ENCODE results near the gene CTBP1. TPM values are rescaled to one million over a fixed set of nuclear protein-coding genes. Genes with fewer than 3 reads are reported as not detected.
"Not testable (repeated sequence)": the region's sequence is repeated elsewhere in the genome, so short reads cannot be mapped to it uniquely, and the experiment has no call there.

The CTBP1 gene
- total RNA-seq, 3 donors from 2014 or later: 130 to 159 (median 133) TPM

DNA sequence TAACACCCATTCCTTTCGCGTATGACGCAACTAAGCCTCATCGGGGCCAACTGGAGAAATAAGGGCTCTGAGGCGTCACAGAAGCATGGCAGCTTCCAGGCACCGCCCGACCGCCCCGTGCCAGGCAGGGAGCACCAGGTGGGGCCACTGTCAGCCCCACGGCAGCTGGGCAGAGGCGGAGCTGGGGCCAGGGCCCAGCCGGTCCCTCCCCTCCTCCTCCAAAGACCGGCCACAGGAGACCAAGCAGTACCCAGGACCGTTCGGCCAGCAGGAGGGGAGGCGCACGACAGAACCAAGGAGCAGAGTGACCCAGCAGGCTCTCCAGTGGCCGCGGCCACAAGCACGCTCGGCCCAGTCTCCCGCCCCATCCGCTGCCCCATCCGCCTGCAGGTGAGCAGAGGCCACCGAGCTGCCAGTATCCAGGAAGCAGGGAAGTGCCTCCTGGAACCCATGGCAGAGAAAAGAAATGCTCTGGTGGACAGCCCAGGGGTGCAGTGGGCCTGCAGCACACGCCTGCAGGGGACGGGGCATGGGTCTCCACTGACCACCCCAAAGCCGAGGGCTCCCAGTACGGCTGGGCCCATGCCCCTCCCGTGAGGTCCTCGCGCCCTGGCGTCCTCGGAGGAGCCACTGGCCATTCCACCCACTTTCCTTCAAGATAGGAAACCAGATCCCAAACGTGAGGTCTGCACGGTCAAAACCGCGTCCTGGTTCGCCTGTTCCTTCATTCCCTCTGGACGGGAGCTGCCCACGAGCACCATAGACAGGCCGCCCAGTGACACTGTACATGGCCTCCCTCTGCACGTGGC, 9.6 kb downstream of the CTBP1 start:
- no peaks in the 10 kb centered on the region for H3K27me3 ChIP-seq
- intact Hi-C loops (cut with DNase I; ENCODE audit: low total_unique reads): no loop called here
- no peak overlapping the region for H3K4me3 ChIP-seq
- DNase-seq (ENCODE audit: low spot score in 2 of 2): no peak
- H3K36me3 ChIP-seq: peaks cover 4% of the 10 kb centered on the region
- TF ChIP-seq, protein P1, sequence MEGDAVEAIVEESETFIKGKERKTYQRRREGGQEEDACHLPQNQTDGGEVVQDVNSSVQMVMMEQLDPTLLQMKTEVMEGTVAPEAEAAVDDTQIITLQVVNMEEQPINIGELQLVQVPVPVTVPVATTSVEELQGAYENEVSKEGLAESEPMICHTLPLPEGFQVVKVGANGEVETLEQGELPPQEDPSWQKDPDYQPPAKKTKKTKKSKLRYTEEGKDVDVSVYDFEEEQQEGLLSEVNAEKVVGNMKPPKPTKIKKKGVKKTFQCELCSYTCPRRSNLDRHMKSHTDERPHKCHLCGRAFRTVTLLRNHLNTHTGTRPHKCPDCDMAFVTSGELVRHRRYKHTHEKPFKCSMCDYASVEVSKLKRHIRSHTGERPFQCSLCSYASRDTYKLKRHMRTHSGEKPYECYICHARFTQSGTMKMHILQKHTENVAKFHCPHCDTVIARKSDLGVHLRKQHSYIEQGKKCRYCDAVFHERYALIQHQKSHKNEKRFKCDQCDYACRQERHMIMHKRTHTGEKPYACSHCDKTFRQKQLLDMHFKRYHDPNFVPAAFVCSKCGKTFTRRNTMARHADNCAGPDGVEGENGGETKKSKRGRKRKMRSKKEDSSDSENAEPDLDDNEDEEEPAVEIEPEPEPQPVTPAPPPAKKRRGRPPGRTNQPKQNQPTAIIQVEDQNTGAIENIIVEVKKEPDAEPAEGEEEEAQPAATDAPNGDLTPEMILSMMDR (IDR thresholded peaks at IDR 0.05): no peak
- TF ChIP-seq POLR2A (IDR thresholded peaks at IDR 0.05): no peak
- TF ChIP-seq POLR2AphosphoS5 (IDR thresholded peaks at IDR 0.05): no peak
- peak overlapping the region in 1 of 2 donors; percentile 14 for H3K27ac ChIP-seq
- no peaks in the 10 kb centered on the region for H3K9me3 ChIP-seq
- H3K4me1 ChIP-seq: peaks cover 0 to 4% of the 10 kb centered on the region in 2 donors

DNA sequence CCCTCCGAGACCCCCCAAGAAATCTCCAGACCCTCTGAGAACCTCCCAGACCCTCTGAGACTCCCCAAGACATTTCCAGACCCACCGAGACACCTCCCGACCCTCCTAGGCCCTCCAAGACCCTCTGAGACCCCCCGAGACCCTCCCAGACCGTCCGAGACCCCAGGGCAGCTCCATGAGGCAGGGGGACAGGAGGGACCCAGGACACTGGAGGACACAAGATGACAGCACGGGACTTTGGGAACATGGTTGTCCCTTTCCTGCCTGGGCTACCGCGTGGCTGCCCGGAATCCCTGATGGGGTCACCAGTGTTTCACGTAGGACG, 10.3 kb downstream of the CTBP1 start:
- no peak for DNase-seq (ENCODE audit: low spot score in 2 of 2)
- H3K27me3 ChIP-seq: no peaks in the 10 kb centered on the region
- intact Hi-C loops (cut with DNase I; ENCODE audit: low total_unique reads): no loop called here
- no peak overlapping the region for H3K4me3 ChIP-seq
- H3K36me3 ChIP-seq: peaks cover 4% of the 10 kb centered on the region
- H3K4me1 ChIP-seq: peaks cover 0 to 10% of the 10 kb centered on the region in 2 donors
- H3K9me3 ChIP-seq: no peaks in the 10 kb centered on the region
- no peak overlapping the region for H3K27ac ChIP-seq
- no peak for TF ChIP-seq POLR2A (IDR thresholded peaks at IDR 0.05)
- TF ChIP-seq POLR2AphosphoS5 (IDR thresholded peaks at IDR 0.05): no peak
- TF ChIP-seq, protein P1 (IDR thresholded peaks at IDR 0.05): no peak

DNA sequence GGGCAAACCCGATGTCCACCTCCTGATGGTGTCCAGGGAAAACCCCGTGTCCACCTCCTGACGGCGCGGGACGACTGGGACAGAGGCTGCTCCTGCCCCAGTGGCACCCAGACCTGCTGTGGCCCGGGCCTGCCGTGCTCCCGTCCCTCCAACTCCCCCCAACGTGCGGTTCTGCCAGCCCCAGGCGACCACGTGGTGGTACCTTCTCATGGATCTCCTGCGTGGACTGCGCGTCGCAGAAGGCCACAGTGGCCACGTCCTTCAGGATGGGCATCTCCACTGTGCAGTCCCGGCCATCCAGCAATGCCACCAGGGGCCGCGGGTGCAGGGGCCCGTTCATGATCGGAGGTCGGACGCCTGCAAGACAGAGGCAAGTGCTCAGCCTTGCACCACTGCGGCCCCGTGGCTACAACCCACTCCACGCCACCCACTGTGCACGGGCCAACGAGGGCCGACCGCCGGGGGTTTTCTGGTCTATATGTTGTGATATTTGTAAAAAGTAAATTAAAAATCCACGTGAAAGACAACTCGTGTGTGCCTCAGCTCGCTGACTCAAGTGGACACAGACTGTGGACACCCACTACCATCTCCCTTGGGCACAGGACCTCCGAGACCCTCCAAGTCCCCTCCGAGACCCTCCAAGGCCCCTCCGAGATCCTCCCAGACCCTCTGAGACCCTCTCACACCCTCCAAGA, 10.8 kb downstream of the CTBP1 start:
- intact Hi-C loops (cut with DNase I; ENCODE audit: low total_unique reads): no loop called here
- H3K27me3 ChIP-seq: no peaks in the 10 kb centered on the region
- H3K4me3 ChIP-seq: no peak overlapping the region
- no peaks in the 10 kb centered on the region for H3K9me3 ChIP-seq
- peaks cover 4% of the 10 kb centered on the region for H3K36me3 ChIP-seq
- no peak overlapping the region for H3K27ac ChIP-seq
- DNase-seq (ENCODE audit: low spot score in 2 of 2): no peak
- peaks cover 0 to 10% of the 10 kb centered on the region in 2 donors for H3K4me1 ChIP-seq
- no peak for TF ChIP-seq POLR2AphosphoS5 (IDR thresholded peaks at IDR 0.05)
- no peak for TF ChIP-seq POLR2A (IDR thresholded peaks at IDR 0.05)
- TF ChIP-seq, protein P1 (IDR thresholded peaks at IDR 0.05): no peak

DNA sequence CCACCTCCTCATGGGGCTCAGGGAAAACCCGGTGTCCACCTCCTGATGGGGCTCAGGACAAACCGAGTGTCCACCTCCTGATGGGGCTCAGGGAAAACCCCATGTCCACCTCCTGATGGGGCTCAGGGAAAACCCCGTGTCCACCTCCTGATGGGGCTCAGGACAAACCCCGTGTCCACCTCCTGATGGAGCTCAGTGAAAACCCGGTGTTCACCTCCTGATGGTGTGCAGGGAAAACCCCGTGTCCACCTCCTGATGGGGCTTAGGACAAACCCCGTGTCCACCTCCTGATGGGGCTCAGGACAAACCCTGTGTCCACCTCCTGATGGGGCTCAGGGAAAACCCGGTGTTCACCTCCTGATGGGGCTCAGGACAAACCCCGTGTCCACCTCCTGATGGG, 11.7 kb downstream of the CTBP1 start:
- DNase-seq (ENCODE audit: low spot score in 2 of 2); H3K36me3 ChIP-seq; intact Hi-C loops (cut with DNase I; ENCODE audit: low total_unique reads); H3K9me3 ChIP-seq; H3K4me1 ChIP-seq; H3K27ac ChIP-seq; H3K27me3 ChIP-seq; H3K4me3 ChIP-seq: not testable (repeated sequence)

DNA sequence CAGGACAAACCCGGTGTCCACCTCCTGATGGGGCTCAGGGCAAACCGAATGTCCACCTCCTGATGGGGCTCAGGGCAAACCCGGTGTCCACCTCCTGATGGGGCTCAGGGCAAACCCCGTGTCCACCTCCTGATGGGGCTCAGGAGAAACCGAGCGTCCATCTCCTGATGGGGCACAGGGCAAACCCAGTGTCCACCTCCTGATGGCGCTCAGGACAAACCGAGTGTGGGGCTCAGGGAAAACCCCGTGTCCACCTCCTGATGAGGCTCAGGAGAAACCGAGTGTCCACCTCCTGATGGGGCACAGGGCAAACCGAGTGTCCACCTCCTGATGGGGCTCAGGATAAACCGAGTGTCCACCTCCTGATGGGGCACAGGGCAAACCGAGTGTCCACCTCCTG, 12.1 kb downstream of the CTBP1 start:
- H3K4me1 ChIP-seq; H3K27me3 ChIP-seq; H3K9me3 ChIP-seq; H3K27ac ChIP-seq; H3K36me3 ChIP-seq; H3K4me3 ChIP-seq; DNase-seq (ENCODE audit: low spot score in 2 of 2); intact Hi-C loops (cut with DNase I; ENCODE audit: low total_unique reads): not testable (repeated sequence)

DNA sequence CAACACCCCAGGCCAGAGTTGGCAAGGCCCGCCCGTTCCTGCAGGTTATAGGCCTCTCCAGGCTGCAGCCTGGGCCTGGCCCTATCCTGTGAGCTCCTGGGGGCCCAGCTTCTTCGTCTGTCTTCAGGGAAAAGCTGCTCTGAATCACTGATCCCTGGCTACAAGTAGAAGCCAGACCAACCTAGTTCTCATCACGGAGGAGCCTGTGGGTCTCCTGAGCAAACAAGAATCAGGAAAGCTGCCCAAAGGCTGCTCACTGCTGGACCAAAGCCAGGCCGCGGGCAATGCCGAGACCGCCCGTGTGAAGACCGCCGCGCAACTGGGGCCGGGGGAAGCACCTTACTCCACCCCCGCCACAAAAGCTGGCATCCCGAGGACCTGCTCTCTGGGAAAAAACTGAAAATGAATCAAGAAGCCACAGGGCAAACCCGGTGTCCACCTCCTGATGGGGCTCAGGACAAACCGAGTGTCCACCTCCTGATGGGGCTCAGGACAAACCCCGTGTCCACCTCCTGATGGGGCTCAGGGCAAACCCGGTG, 12.8 kb downstream of the CTBP1 start:
- Histone ChIP-seq H3K9me3 (no peaks in the 10 kb centered on the region), H3K4me1 (peaks cover 0 to 10% of the 10 kb centered on the region in 2 donors), H3K4me3 (no peak overlapping the region), H3K27me3 (no peaks in the 10 kb centered on the region), H3K36me3 (peaks cover 4% of the 10 kb centered on the region), H3K27ac (no peak overlapping the region)
- DNase-seq (ENCODE audit: low spot score in 2 of 2): no peak
- intact Hi-C loops (cut with DNase I; ENCODE audit: low total_unique reads): no loop called here
- TF ChIP-seq, protein P1 (IDR thresholded peaks at IDR 0.05): no peak
- TF ChIP-seq POLR2AphosphoS5 (IDR thresholded peaks at IDR 0.05) (no peak), POLR2A (IDR thresholded peaks at IDR 0.05) (no peak)

Measured in breast epithelium (tissue), 4 donors.